GM21390 (cell line): ENCODE data around the gene NSUN2.
"Not testable (repeated sequence)": the region's sequence is repeated elsewhere in the genome, so short reads cannot be mapped to it uniquely, and the experiment has no call there.

Experiments
- ATAC-seq: cut with Tn5 transposase; IDR thresholded peaks from one replicate; pipeline ENCODE4 v1.9.1; 2021; ENCODE audit not compliant: unreplicated experiment

Gene NSUN2

DNA sequence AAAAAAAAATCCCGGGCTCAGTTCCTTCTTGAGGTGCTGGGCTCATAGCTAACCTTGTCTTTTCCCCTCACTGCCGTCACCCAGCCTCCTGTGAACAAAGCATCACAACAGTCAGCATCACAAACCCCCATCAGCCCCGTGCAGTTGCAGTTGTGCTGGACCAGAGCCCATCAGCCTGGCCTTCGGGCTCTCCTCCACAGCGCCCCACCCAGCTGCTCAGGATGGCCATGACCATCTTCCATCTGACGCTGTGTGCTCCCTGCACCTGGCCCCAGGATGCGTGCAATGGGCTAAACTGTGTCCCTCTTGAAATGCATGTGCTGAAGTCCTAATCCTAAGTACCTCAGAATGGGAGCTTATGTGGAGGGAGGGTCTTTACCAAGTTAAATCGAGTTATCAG lies 48.1 kb downstream of the NSUN2 start:
- ATAC-seq = no peak

DNA sequence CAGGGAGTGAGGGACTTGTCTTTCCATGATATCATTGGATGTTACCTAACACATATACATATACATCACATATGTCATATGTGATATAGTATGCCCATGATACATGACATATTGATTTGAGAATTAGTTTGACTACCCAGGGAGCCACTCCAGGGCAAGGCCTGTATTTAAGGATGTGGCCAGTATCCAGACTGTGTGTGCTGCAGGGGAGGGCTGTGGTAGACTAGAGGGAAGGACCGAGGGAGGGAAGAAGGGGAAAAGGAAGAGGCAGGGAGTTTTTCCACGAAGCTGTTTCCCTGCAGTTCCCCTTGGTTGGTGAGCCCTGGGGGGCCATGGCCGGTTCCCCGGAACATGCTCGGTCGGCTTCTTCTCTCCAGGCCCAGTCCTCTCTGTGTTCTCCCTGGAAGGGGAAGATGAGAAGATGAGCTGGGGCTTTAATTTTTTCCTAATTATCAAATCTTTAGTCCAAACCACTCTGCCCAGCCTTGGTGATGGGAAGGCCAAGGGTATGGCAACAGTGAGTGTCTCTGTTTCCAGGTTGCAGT lies 48.7 kb downstream of the NSUN2 start:
- ATAC-seq = no peak

DNA sequence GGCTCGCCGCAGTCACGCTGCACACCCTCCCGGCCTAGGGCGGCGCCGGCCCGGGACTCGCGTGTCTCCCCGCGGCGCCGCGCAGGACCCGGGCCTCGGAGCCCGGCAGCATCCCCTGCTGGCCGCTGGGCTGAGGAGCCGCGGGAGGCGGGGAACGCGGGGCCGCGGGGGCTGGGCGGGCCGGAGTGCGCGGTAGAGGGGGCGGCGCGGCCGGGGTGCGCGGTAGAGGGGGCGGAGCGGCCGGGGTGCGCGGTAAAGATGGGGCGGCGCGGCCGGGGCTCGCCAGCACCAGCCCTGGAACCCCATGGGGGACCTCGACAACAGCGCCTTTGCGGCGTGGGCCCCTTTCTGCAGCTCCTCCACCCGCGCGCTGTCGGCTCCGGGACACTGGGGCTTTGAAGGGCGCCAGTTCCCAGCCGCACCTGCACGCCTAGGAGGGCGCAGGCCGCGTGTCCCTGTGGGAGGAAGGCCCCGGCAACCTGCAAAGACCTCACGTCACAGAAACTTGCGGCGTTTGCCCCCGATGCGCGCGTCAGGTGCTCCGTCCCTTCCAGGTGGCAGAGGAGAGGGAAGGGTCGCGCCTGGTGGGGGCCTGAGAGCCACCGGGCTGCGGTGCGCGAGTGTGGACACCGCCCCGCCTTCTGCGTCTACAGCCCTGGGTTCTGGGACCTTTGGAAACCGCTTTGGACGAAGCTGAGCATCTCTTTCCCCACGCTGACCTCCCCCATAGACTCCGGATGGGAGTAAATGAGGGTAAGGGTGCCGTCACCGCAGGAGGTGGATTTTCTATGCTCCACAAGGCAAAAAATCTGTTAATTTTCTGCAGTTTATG lies 49.6 kb downstream of the NSUN2 start:
- ATAC-seq = no peak

GRCh38 chr5:6582507-6583048 lies 50.3 kb downstream of the NSUN2 start:
- ATAC-seq = no peak

DNA sequence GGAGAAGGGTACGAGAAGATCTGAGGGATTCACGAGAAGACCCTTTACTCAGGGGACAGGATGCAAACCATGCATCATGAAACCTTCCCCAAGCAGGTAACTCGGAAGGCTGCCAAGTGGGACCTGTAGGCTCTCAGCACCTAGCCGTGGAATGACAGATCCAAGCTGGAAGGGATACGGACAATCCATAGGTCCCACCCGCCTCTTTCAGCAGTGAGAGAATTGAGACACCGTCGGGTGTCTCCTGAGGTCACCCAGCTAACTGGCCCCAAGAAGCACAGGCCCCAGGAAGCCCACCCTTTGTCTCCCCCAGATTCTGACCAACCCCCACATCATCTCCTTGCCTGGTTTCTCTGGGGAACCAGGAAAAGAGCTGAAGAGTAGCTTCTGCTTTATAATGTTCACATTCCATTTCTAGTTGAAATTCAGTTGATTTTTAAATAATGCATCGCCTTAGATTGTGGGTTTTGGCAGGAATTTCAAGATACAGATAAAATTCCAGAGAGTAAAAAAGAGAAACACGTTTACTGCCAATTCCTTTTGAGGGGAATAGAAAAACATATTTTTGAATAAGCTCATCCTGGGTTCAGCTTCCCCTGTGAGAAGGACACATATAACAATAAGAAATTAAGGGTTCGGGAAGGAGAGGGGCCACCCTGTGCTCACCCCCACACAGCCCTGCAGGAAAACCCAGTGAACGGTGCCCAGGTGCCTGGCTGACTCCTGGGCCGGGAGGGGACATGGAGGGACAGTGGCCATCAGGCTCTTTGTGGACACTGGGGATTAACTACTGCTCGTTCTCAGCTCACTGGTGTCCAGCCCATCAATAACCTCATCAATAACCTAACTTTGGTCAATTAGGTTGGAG lies 51.1 kb downstream of the NSUN2 start:
- ATAC-seq = no peak

DNA sequence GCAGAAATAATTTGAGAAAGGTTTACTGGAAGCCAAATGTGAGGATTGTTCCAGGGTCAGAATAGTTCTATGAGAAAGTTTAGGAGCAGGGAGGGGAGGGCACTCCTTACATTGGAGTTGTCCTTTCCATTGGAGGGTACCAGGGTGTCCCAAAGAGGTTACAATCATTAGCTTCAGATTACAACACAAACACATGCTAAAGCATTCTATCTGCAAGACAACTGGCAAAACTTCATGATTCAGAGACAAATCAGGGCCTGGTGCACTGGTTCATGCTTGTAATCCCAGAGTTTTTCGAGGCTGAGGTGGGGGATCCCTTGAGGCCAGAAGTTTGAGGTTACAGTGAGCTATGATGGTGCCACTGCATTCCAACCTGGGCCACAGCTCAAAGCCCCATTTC lies 51.8 kb downstream of the NSUN2 start:
- no peak for ATAC-seq

GRCh38 chr5:6579535-6579934 lies 53.3 kb downstream of the NSUN2 start:
- no peak for ATAC-seq

DNA sequence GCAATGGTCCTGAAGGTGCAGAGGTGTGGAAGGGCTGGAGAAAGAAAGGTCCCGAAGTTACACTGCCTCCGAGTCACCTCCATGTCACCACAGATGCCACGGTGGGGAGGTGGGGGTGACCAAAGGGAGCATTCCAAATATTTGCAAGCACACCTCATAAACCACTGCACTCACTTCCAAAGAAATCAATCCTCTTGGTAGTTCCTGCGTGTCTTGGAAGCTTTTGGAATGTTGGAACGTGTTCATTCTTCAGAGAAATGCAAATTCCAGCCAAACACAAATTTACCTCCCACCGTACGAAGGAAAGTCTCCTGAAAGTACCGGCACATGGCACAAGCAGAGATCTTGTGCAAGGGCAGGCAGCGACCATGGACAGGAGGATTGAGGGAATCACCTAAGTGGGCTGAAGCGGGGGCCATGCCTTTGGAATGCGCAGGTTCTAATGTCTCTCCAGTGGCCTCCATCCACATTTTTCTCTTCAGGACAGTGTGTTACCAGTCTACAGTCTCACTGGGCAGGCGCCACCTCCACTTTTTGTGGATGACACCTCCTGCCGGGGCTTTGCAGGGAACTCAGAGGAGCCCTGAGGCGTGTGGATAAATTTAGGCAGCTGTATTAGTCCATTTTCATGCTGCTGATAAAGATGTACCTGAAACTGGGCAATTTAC lies 54.0 kb downstream of the NSUN2 start:
- ATAC-seq = no peak

DNA sequence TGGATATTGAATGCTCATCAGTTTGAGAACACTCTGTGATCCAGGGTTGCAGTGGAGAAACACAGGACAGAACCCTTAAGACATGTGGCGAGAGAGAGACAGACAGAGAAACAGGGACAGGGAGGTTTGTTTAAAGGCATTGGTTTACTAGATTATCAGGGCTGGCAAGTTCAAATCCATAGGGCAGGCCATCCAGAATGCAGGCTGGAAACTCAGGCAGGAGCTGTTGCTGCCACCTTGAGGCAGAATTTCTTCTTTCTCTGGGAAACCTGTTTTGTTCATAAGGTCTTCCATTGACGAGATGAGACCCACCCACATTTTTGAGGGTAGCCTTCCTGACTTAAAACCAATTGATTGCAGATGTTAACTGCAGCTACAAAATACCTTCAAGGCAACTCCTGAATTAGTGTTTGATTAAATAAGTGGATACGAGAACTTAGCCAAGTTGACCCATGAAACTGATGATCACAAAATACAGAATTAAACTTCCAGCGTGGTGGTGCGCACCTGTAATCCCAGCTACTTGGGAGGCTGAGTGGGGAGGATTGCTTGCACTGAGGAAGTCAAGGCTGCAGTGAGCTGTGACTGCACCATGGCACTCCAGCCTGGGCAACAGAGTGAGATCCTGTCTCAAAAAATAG lies 55.9 kb downstream of the NSUN2 start:
- ATAC-seq = no peak

DNA sequence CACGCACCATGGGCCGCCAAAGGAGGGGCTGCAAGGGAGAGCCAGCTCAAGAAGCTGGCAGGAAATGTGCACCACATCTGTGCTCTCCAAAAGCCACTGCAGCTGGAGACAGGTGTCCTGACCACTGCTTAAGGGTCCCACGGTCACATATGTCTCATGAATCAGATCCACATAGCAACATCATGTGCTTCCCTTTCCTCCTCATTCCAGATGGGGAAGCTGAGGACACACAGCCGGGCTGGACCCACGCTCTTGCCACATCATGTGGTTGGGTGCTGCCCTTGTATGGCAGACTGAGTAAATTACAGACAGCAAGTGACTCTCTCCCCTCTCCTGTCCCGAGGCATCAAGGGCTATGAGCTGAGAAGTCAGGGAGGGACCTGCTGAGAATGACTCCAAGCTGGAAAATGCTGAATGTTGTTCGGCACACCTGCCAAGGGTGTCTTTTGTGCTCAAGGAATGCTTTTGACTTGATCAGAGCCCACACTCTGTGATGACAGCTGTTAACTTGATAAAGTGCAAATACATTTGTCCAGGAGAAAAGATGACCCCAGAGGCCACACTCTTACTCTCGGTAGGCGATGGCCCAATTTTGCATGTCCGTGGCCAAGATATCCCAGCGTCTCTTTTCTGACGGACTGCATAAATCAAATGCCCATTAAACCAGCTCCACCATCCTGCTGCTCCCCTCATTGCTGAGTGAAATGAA lies 58.2 kb downstream of the NSUN2 start:
- no peak for ATAC-seq

DNA sequence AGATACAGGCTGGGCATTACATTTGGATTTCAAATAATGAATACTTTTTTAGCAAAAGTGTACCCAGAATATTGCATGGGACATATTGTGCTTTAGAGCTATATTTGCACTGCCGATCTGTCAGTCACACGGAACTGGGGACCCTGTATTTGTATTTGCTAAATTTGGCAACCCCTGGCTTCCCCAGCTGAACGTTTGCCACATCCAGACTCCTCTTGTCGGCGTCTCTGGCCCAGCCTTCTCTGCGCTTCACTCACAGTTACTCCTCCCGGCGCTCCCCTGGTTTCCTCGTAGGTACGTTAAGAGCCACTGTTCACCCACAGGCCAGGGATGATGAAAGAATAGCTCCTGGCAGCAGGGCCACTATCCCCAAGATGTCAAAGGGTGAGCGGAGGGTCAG lies 58.7 kb downstream of the NSUN2 start:
- ATAC-seq = no peak

- ATAC-seq = no peak
Observed at GRCh38 chr5:6573651-6574101, 59.2 kb downstream of the NSUN2 start.

DNA sequence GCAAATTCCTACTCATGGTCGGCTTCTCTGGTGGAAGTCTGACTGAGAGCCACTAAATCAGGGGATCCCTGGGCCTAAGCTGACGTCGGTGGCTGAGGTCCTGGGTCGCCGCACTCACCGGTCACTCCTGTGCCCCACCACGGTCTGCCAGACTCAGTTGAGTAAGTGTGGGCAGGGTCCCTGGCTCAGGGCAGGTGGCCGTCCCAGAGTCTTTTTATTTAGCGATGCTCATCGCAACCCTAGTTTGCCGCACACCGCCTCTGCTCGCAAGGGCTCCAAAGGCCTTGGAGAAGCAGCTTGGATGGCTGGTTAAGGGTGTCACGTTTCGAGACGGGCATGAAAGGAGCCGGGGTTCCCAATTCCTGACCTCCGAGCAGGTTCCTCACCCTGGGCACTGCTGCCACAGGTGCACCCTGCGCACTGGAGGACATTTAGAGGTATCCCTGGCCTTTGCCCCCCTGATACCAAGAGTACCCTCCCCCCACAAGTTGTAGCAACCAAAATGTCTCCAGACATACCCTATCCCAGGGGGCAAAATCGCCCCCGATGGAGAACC lies 59.9 kb downstream of the NSUN2 start:
- no peak for ATAC-seq

- no peak for ATAC-seq
Observed at GRCh38 chr5:6572086-6572824, 60.6 kb downstream of the NSUN2 start.

DNA sequence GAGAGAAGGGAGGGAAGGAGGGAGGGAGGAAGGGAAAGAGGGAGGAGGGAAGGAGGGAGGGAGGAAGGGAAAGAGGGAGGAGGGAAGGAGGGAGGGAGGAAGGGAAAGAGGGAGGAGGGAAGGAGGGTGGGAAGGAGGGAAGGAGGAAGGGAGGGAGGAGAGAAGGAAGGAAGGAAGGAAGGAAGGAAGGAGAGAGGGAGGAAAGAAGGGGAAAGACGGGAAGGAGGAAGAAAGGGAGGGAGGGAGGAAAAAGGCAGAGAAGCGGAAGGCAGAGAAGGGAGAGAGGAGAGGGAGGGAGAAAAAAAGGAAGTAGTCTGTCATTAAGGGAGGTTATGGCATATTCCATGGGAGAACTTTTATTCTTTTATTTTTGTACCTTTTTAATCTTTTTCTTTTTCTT lies 61.2 kb downstream of the NSUN2 start:
- ATAC-seq = not testable (repeated sequence)

GRCh38 chr5:6570530-6570929 lies 62.3 kb downstream of the NSUN2 start:
- no peak for ATAC-seq

- no peak for ATAC-seq
Observed at GRCh38 chr5:6568889-6569288, 64.0 kb downstream of the NSUN2 start.

DNA sequence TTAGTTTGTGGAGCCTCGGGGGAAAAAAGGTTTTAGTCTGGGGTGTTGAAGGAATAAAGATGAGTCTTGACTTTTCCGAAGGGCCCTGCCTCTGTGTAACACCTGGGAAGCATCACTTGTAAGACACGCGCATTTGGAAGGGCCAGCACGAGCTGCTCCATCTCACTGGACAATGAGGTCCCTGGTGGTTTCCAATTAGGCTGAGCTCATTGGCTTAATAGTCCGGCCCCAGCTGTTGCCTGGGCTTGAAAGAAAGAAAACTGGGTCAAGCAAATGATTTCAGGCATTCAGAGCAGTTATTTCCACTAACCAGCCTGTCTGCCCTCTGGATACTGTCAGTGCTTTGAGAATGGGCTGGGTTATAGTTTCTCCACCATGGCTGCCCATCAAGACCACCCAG lies 64.5 kb downstream of the NSUN2 start:
- ATAC-seq = no peak

- ATAC-seq = no peak
Observed at GRCh38 chr5:6567835-6568234, 65.0 kb downstream of the NSUN2 start.
